HG03460 (cell line): ENCODE results near the gene SYT1.

Source experiments
- ATAC-seq: cut with Tn5 transposase; IDR thresholded peaks from one replicate; pipeline ENCODE4 v1.9.1; 2021; ENCODE audit not compliant: unreplicated experiment

Gene SYT1

DNA sequence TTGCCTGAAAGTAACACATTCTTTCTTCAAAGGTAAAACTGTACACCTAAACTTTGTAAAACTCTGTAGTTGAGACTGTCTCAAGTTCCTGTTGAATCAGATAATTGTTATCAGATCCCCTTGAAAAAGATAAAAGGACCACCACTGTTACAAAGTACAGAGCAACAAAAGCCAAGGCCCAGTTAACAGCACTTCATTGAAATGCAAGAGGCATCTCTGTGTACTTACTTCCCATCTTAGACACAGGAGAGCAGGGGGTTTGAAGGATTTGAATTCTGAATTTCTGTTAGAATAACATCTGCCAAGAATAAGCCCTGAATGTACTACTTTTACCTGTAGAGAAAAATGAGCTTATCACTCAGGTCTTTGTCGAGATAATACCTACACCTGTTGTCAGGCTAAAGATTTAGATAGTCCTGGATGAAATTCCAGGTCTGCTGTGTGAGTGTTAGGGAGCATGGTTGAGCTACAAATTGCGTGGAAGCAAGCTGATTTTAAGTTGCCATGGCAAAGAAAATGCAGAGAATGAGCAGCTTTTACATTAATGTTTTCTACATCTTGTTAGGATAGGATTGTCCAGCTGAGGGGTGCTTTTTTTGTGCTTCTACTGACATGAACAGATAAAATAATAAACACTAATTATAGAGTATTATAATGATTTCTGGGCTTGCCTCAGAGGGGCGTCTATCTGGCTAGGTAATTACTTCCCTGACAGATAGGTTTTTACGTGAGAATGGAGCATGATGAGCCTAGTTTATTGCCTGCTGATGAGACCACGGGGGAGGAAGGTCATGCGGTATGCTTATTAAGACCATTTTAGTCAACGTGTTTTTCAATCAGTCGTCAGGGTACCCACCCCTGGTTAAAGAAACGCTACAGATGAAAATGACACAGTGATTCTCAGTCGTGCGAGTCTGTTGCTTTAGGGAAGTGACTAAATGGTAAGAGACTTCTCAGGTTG lies 517.0 kb downstream of the SYT1 start:
- no peak for ATAC-seq

DNA sequence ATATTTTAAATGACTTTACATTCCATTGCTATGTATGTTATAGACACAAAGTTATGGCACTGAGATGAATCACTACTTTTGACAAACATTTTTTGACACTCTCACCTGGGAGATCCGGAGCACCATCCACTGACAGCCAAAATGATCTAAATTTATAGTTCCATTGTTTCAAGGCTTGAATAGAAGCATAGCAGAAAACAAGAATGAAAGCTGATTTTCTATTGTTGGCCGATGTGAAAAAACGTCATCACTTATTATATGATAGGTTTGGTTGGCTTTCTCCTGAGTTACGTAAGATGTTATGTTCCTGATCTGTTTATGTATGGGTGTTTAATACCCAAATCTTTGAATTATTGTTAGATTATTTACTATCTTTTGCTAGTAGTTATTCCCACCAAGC lies 520.0 kb downstream of the SYT1 start:
- no peak for ATAC-seq

- ATAC-seq = no peak
Observed at GRCh38 chr12:79388011-79388410, 523.4 kb downstream of the SYT1 start.

GRCh38 chr12:79393842-79394241 lies 529.3 kb downstream of the SYT1 start:
- ATAC-seq = no peak

DNA sequence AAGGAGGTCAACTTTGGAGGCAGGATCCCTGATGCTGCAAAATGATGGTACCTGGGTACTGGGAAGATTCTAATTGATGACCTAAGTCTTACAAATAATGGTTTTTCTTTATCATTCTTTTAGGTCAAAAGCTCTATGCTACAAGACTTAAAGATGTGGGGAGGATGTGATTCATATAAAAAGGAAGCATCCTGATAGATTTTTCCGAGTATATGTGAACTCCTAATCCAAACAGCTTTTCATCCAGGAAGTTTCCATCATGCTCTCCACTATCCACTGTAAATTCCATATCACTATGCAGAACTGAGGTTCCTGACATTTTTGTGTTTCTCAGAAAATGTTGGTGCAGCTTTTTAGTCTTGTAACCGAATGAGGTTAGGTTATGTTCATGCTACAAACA lies 533.0 kb downstream of the SYT1 start:
- no peak for ATAC-seq

DNA sequence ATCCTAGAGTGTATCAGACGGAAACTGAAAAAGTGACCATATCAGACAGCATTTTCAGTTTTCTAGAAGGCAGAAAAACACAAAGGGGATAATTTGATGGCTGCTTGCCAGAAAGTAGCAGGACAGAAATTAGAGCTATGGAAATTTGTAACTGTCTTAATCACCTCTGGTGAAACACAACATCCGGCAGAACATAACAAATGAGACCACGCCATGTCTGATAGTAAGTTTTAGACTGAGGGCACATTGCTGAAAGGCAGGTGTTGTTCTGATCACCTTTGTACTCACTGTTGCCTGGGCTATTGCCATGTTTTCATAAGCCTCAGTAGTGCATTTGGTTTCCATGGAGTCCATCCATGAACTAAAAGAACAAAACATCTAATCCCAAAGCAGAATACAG lies 535.9 kb downstream of the SYT1 start:
- no peak for ATAC-seq

- no peak for ATAC-seq
Observed at GRCh38 chr12:79402606-79403005, 538.0 kb downstream of the SYT1 start.

DNA sequence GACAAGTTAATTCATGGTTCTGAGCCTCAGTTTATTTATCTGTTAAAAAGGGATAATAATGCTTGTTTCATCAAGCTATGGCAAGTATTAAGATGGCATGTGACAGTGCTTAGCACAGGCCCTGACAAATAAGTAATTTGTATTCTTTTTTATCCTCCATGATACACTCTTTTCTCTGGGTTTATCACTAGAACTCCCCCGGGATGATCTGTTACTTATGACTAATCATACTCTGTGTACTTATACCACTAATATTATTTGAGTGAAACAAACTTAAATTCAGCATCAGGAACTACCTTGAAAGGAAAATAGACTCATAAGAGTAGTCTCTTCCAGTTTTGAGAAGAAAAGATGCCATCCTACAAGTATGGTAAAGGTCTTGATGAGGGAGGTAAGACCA lies 542.4 kb downstream of the SYT1 start:
- no peak for ATAC-seq

DNA sequence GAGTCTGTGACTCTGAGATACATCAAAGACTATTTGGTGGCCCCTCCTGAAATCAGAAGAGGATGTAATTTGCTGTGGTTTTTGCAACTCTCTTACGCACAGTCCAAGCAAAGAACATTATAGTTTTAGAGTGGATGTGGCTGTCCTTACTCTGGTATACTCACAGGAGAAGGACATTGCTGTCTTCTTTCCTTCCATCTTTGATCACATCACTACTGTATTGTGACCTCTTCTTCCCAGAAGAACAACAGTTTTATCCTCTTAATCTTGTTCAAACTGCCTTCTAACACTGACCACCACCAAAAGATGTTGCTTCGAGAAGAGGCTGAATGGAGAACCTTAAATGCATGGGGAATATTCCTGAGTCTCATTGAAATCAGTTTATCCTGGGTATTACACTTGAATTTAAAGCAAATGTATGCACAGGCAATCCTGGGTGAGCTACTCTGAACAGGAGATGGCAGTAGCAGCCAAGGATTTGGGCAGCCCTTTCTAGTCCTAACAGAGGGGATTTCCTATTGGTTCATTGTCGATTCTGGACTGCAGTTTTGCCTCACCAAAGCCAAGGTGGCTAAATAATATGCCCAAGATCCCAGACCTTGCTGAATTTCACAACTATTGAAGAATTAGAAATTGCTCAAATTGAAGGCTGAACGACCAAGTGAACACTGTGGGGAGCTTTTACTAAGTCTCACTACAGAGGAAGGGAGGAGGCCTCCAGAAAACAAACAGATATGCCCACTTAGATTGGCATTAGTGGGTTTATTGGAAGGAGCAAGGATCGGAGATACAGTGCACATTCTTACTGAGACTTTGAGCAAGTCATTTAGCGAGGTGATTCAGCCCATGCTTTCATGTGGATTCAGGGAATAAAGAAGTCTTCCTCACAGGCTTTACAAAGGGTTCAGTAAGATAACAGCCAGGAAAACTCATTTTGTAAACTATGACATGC lies 543.4 kb downstream of the SYT1 start:
- ATAC-seq = peak; percentile 83

DNA sequence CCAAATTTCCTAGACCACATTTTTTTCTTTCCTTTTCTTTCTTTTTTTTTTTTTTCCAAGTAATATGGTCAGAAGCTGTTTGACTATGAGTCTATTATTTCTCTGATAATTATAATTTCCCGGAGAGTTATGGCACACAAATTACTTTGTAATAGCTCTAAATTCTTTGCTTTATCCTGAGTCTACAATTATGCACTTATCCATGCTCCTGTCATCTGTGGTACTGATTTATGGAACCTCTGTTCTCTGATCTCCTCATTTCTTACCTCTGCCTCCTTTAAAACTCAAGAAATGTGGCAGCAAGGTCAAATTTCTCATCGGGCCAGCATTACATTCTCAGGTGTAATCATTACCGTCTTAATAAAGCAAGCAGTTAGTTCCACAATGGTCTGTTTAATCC lies 544.1 kb downstream of the SYT1 start:
- no peak for ATAC-seq

- no peak for ATAC-seq
Observed at GRCh38 chr12:79409562-79409961, 545.0 kb downstream of the SYT1 start.

GRCh38 chr12:79411791-79412190 lies 547.2 kb downstream of the SYT1 start:
- ATAC-seq = no peak

DNA sequence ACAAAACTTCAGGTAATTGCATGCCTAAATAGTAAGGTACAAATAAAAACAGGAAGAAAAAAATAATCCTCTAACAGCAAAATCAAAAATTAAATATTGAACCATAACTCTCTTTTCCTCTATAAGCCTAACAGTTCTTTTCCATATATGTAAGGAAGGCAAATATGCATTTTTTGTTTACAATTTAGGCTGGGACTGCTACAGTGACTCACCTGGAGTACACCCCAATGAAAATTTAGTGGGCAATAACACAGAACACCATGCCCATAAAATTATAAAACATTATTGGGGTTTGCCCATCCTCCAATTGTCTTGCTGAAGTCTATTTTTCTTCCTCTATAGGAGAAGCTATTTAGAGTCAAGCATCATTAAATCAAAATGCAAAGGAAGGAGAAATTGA lies 549.2 kb downstream of the SYT1 start:
- no peak for ATAC-seq

DNA sequence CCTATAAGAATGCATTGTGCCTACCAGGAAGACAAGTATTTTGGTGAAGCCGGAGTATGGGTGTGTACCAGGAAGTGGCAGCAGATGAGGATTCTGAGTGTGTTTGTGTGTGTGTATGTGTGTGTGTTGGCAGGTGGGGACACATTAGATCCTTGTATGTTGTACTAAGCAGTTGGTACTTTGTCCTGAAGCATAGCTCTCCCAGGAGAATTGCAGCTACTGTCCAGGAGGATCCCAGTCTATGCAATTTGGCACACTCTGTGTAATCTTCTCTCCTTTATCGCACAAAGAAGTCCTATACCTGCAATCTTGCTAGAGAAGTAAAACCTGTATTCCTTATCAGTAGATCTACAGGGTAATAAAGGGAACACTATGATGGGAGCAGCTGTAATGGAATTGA lies 549.7 kb downstream of the SYT1 start:
- ATAC-seq = no peak

DNA sequence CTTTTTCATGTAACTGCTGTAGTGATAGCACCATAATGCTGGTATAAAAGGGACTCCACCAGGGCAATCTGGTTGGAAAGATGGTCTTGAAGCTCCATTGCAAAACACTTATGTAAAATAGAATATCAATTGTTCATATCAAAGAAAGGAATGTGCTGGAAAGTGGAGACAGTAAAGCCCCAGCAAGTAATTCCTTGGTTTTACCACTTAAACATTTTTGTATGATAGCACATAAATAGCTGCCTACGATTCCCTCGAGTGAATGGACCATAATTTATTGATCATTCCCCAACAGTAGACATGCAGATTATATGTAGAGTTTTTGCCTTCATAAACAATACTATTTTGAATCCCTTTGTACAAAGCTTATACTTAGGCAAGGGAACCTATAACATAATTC lies 550.7 kb downstream of the SYT1 start:
- no peak for ATAC-seq

DNA sequence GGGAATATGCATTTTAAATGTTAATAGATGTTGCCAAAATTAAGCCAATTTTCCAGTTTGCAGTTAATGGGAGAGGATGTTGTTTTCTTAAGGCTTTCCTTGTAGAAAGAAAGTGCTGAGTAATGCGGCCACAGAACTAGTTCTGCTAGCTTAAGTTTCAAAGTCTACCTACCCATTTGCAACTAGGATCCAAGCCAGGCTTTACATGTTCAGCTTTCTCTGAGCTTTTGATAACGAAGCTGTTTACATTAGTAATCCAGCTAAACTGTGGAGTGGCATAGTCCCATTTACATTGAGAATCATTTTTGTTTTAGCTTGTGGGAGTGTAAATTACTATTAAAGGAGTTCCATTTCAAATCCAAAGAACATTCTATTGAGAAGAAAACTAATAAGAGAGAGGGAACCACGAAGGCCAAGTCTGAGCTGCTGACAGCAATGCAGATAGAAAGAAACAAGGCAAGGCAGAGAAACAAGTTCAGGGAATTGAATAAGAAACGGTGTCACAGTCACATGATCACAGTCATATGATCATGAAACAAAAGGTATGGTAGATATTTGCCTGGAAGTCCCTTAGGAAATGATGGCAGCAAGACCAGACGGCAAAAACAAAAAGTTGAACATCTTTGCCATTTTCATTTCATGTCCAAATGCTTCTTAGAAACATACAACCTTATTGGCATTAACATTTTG lies 551.3 kb downstream of the SYT1 start:
- ATAC-seq = no peak

GRCh38 chr12:79420146-79420618 lies 555.6 kb downstream of the SYT1 start:
- ATAC-seq = no peak

DNA sequence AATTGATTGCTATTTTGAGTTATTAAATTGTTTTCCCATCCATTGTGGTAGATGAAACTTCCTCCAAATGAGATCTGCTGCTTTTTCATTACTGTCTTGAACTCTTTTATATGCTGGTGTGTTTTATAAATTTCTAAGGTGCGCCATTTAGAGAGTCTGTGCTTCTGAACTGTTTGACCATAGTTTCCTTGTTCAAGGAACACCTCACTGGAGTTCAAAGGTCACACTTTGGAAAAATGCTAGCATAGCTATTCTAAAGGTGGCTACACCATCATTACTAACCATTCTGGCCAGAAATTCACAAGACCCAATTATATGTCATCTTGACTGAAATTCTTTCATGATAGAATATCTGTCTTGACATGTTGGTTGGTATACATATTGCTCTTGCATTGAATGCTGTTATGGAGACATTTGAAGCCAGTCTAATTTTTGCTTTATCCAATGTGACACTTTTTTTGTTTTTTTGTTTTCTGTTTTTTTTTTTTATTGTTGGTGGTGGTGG lies 556.7 kb downstream of the SYT1 start:
- no peak for ATAC-seq

DNA sequence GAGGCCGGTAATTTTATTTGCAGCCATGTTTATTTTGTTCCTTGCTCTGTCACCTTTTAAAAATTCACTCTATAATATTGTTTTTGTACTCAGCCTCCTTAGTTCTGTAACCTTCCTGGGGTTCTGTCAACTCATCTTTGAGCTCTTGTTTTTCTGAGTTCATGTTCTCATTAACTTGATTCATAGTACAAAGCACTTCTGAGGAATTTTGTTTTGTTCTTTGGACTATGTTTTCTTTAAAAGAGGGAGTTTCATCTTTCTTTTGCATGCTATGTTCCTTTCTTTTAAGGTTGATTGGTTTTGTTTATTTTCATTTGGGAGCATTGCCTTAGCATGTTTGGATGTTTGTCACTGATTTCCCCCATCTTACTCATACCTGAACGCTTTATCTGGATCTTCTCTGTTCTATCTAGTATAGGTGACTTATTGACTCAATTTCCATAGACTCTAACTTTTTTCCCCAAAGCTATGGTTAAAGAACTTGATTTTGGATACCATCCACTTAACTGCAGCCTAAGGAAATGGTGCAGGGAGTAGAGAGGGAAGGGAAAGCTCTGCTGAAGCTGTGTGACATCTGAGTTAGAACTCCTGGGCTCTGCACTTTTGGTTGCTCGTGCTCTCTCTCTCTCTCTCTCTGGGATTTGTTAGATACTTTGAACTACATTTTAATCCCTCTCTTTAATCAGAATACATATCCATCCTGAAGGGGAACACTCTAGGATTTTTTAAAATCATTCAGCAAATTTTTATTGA lies 557.7 kb downstream of the SYT1 start:
- ATAC-seq = no peak

DNA sequence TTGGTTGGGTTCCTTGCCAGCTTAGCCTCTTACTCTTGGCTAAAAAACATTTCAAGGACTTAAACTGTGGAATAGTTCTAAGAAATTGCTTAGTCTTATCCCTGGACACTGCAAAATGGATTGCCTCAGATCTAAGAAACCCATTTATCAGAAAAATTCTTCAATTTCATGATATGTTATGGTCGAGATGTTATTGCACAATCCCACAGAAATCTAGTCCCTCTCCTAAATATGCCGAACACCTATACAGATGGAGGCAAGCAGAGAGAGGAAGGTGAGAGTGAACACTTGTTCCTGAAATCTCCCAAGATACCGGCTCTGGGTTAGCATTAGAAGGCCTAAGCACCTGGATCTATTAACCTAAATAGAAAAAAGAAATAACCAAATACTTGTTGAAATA lies 559.0 kb downstream of the SYT1 start:
- ATAC-seq = no peak
